Spleen (tissue), 11 donors: ENCODE results near the gene FAM222A. TPM values are rescaled to one million over a fixed set of nuclear protein-coding genes. Genes with fewer than 3 reads are reported as not detected.
A peak's percentile ranks its signal among the peaks of the same experiment; 100 is the strongest.

Experiments
- DNase-seq: peaks from one replicate; pipeline ENCODE4 v3.0.0-alpha.2; 2020
- H3K27ac ChIP-seq, 8 donors: fragments of 200-600 bp; sonication (generic) in 7 of 8; 1 replicate in 4 of 8; 2 replicates in 4 of 8; pipeline versions ENCODE4 v1.5.0 to v1.8.0; 2016 to 2021; ENCODE audit warnings: inconsistent platforms in 4 of 8, mild to moderate bottlenecking in 4 of 8, moderate library complexity in 1 of 8
- H3K27me3 ChIP-seq, 7 donors: fragments of 200-600 bp; sonication (generic) in 6 of 7; replicated peaks in 1 of 7; 1 replicate in 4 of 7; 2 replicates in 3 of 7; pipeline versions ENCODE4 v1.5.0 to v1.8.0; 2016 to 2021; ENCODE audit warnings: inconsistent platforms in 3 of 7, mild to moderate bottlenecking in 1 of 7
- H3K36me3 ChIP-seq, 6 donors: fragments of 200-600 bp; sonication (generic) in 5 of 6; 1 replicate in 4 of 6; 2 replicates in 2 of 6; pipeline versions ENCODE4 v1.5.0 to v1.8.0; 2016 to 2021; ENCODE audit warnings: inconsistent platforms in 2 of 6
- H3K4me1 ChIP-seq, 6 donors: fragments of 200-600 bp; sonication (generic) in 5 of 6; 1 replicate in 3 of 6; 2 replicates in 3 of 6; pipeline versions ENCODE4 v1.5.0 to v1.8.0; 2016 to 2021; ENCODE audit warnings: inconsistent platforms in 3 of 6
- H3K4me3 ChIP-seq, 8 donors: fragments of 200-600 bp; sonication (generic) in 7 of 8; 1 replicate in 4 of 8; 2 replicates in 4 of 8; pipeline versions ENCODE4 v1.5.0 to v1.8.0; 2016 to 2021; ENCODE audit warnings: inconsistent platforms in 4 of 8, mild to moderate bottlenecking in 4 of 8, moderate library complexity in 2 of 8
- H3K9me3 ChIP-seq, 8 donors: fragments of 200-600 bp; sonication (generic) in 7 of 8; 1 replicate in 4 of 8; 2 replicates in 4 of 8; pipeline versions ENCODE4 v1.5.0 to v1.8.0; 2016 to 2021; ENCODE audit warnings: inconsistent platforms in 4 of 8
- POLR2A ChIP-seq, 3 donors: fragments of 450-650 bp; IDR thresholded peaks; one replicate each; pipeline ENCODE4 v1.5.1; 2017; ENCODE audit warnings: antibody characterized with exemption in 3 of 3, mild to moderate bottlenecking in 1 of 3
- POLR2AphosphoS5 ChIP-seq, 3 donors: sonication (generic); formaldehyde crosslinking; IDR thresholded peaks; one replicate each; pipeline ENCODE4 v1.5.1; 2017; ENCODE audit warnings: antibody characterized with exemption in 3 of 3
- WGBS, 5 donors: extraction: QIAGEN DNeasy Blood & Tissue Kit in 3 of 5; methylation state at CpG; one replicate each; pipeline versions ENCODE4 v1.1.5 to v1.1.7; 2013 to 2018; 5-methylcytosine and 5-hydroxymethylcytosine counted together
- intact Hi-C: fragments of 100-400 bp; cut with DNase I; formaldehyde crosslinking; loops from one replicate; pipeline ENCODE4 v1.15.0; 2023; ENCODE audit warnings: low total_unique reads
- polyA plus RNA-seq, 3 donors: library from polyadenylated mRNA; stranded (reverse); fragments of 200-250 nt; gene quantifications; one replicate each; pipeline ENCODE4 v1.2.1, GENCODE V29; 2013
- total RNA-seq, 7 donors: library from RNA; depleted of rRNA in 3 of 7; stranded (reverse); fragments of >200 nt in 3 of 7; fragmentation: NEBNext Ultra II Directional in 4 of 7; extraction: Animal tissue kit (Norgen Biotek cat#: 25700) in 4 of 7; gene quantifications; one replicate each; pipeline versions ENCODE4 v1.1.0 to v1.2.1, GENCODE V29; 2016 to 2021
- TF ChIP-seq, protein P1 (sequence below), 11 experiments: fragments of 200-600 bp in 7 of 11; fragments of 450-650 bp in 4 of 11; sonication (generic) in 4 of 11; IDR thresholded peaks in 8 of 11; conservative IDR thresholded peaks in 3 of 11; 1 replicate in 7 of 11; 2 replicates in 4 of 11; pipeline versions ENCODE4 v1.4.0 to v1.8.0; 2016 to 2021; ENCODE audit warnings: antibody characterized with exemption in 11 of 11, inconsistent platforms in 4 of 11, mild to moderate bottlenecking in 1 of 11
- donor health status: healthy with polysubstance abuse.
- donor health status: DM: no; HTN: no; CAD: no; lungs with moderate emphysema.
- donor health status: DM: no; HTN: no; CAD: no.
- donor health status: Bipolar disorder and iron deficiency.
- donor health status: healthy.
- donor health status: DM: no; HTN: no; CAD: no.
- donor health status: DM: yes; HTN: yes; CAD: no.

Gene FAM222A
- total and polyA plus RNA-seq, 10 donors, result 1.3 to 30.7 (median 16.8) TPM

DNA sequence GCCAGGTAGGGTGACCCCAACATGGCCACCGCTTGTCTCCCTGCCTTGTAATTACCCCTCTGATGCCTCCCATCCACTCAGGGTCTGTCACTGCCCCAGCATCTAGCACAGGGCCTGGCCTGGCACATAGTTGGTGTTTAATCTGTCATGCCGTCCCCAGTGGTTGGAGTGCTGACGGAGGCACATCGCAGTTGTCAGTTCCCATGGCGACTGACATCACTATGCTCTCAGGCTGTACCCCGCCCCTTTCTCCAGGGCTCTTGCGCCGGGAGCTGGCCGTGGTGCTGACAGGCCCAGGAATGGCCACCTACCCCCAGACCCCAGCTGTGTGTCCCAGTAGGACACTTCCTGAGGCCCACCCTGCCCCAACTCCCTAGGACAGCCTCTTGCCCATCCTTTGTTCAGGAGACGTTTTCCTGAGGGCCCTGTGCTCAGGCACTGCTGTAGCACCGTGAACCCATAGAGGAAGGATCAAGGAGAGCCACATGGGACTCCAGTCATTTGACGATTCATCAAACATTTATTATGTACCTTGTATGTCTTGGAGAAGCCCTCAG lies 23.0 kb downstream of the FAM222A start:
- no peaks in the 10 kb centered on the region for H3K36me3 ChIP-seq

DNA sequence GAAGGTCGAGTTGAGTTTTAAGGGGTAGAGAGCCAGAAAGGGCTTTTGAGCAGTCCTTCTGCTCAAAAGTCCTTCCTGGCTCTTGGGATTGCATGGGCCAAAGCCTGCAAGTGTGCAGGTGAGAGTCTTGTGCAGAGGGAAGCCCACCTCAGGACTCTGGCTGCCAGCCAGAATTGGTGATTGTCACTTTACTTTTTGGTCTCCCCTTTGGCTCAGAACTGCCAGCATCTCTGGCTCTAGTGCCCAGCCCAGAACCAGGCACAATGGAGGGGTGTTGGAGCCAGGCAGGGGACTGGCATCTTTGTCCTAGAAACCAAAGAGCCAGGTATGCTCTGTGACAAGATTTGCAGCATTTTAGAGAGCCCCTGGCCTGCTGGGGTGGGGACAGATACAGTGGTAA lies 23.5 kb downstream of the FAM222A start:
- WGBS, 5 donors, result 4 to 20% (median 16%) methylated on average over 1 of the region's 1 CpG
- Histone ChIP-seq H3K9me3 (no peaks in the 10 kb centered on the region), H3K27ac (peak overlapping the region in 1 of 8 donors; percentile 73), H3K4me3 (no peak overlapping the region), H3K27me3 (peaks cover 0 to 37% (median 0%) of the 10 kb centered on the region in 7 donors), H3K4me1 (peaks cover 0 to 81% (median 33%) of the 10 kb centered on the region in 6 donors), H3K36me3 (no peaks in the 10 kb centered on the region)
- TF ChIP-seq, protein P1, sequence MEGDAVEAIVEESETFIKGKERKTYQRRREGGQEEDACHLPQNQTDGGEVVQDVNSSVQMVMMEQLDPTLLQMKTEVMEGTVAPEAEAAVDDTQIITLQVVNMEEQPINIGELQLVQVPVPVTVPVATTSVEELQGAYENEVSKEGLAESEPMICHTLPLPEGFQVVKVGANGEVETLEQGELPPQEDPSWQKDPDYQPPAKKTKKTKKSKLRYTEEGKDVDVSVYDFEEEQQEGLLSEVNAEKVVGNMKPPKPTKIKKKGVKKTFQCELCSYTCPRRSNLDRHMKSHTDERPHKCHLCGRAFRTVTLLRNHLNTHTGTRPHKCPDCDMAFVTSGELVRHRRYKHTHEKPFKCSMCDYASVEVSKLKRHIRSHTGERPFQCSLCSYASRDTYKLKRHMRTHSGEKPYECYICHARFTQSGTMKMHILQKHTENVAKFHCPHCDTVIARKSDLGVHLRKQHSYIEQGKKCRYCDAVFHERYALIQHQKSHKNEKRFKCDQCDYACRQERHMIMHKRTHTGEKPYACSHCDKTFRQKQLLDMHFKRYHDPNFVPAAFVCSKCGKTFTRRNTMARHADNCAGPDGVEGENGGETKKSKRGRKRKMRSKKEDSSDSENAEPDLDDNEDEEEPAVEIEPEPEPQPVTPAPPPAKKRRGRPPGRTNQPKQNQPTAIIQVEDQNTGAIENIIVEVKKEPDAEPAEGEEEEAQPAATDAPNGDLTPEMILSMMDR (IDR thresholded peaks at IDR 0.05 in 8 of 11, conservative IDR thresholded peaks at IDR 0.05 in 3 of 11), result no peak
- TF ChIP-seq POLR2AphosphoS5 (IDR thresholded peaks at IDR 0.05) (no peak), POLR2A (IDR thresholded peaks at IDR 0.05) (no peak)
- no peak for DNase-seq
- intact Hi-C loops, result no loop called here

More for the DNA sequence above, 23.0 kb downstream of the FAM222A start:
- peaks cover 0 to 37% (median 0%) of the 10 kb centered on the region in 7 donors for H3K27me3 ChIP-seq
- no peak overlapping the region for H3K4me3 ChIP-seq
- WGBS, 5 donors, result 29 to 38% (median 33%) methylated on average over 8 to 12 of the region's 12 CpGs
- no peak for TF ChIP-seq POLR2A (IDR thresholded peaks at IDR 0.05)
- no peak for TF ChIP-seq POLR2AphosphoS5 (IDR thresholded peaks at IDR 0.05)
- TF ChIP-seq, protein P1 (IDR thresholded peaks at IDR 0.05 in 8 of 11, conservative IDR thresholded peaks at IDR 0.05 in 3 of 11), result no peak
- DNase-seq, result peak; percentile 61
- intact Hi-C loops, result no loop called here
- no peaks in the 10 kb centered on the region for H3K9me3 ChIP-seq
- H3K4me1 ChIP-seq, result peaks cover 0 to 76% (median 31%) of the 10 kb centered on the region in 6 donors
- H3K27ac ChIP-seq, result peak overlapping the region in 1 of 8 donors; percentile 17

DNA sequence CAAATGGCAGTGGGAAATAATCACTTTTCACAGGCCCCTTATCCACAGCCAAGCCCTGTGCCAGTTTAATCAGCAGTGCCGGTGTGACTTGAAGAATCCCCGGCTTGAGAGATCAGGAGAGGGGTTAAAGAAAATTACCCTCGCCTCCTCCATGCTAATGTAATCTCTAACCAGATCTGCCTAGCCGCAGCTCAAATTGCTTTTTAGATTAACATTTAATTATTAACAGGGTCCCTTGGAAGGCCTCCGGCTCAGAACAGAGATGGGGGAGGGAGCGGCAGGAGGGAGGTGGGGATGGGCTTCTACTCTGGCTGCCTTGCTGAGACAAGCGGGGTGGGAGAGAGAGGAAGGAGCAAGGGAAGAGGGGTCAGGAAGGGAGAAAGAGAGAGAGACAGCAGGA lies 24.0 kb downstream of the FAM222A start:
- TF ChIP-seq POLR2AphosphoS5 (IDR thresholded peaks at IDR 0.05) (no peak), POLR2A (IDR thresholded peaks at IDR 0.05) (no peak)
- TF ChIP-seq, protein P1 (IDR thresholded peaks at IDR 0.05 in 8 of 11, conservative IDR thresholded peaks at IDR 0.05 in 3 of 11), result no peak
- H3K4me3 ChIP-seq, result no peak overlapping the region
- no peaks in the 10 kb centered on the region for H3K36me3 ChIP-seq
- peaks cover 0 to 86% (median 33%) of the 10 kb centered on the region in 6 donors for H3K4me1 ChIP-seq
- H3K27me3 ChIP-seq, result peaks cover 0 to 37% (median 0%) of the 10 kb centered on the region in 7 donors
- no peaks in the 10 kb centered on the region for H3K9me3 ChIP-seq
- peak overlapping the region in 6 of 8 donors; percentile 29 to 80 (median 74) for H3K27ac ChIP-seq
- 60 to 83% (median 78%) methylated on average over 7 of the region's 7 CpGs for WGBS, 5 donors
- intact Hi-C loops, result no loop called here
- no peak for DNase-seq

DNA sequence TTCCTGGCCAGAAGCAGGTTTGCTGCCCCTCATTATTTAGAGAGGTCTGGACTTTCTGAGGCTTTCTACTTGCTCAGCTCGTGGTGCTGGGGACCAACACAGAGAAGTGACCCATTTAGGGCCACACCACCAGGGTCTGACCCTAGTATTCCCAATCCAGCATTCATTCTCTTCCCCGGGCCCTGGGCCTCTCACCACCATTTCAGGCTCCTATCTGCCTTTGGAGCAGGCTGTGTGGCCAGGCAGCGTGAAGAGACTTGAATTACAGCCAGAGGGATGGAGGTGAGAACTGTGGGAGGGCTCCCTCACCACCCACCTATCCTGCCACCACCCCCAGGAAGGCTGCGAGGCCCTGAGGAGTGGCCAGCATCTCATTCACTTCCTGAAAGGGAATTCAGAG lies 24.6 kb downstream of the FAM222A start:
- TF ChIP-seq POLR2AphosphoS5 (IDR thresholded peaks at IDR 0.05) (no peak), POLR2A (IDR thresholded peaks at IDR 0.05) (no peak)
- TF ChIP-seq, protein P1 (IDR thresholded peaks at IDR 0.05 in 8 of 11, conservative IDR thresholded peaks at IDR 0.05 in 3 of 11), result no peak
- no peak overlapping the region for H3K4me3 ChIP-seq
- no peaks in the 10 kb centered on the region for H3K36me3 ChIP-seq
- H3K27me3 ChIP-seq, result peaks cover 0 to 37% (median 0%) of the 10 kb centered on the region in 7 donors
- H3K27ac ChIP-seq, result peak overlapping the region in 7 of 8 donors; percentile 29 to 80 (median 75)
- H3K9me3 ChIP-seq, result no peaks in the 10 kb centered on the region
- H3K4me1 ChIP-seq, result peaks cover 0 to 92% (median 33%) of the 10 kb centered on the region in 6 donors
- peak; percentile 46 for DNase-seq
- WGBS, 5 donors, result 46 to 70% (median 57%) methylated on average over 3 to 4 of the region's 4 CpGs
- intact Hi-C loops, result no loop called here
